H1 (cell line): Measurements from ENCODE around the gene OSCP1. TPM values are rescaled to one million over a fixed set of nuclear protein-coding genes. Genes with fewer than 3 reads are reported as not detected.

ENCODE experiments used
- CHD1 ChIP-seq: IDR thresholded peaks from 2 replicates; pipeline ENCODE4 v1.6.1; 2012; ENCODE audit warnings: low read depth, low read length, improper control_type of control experiment
- CHD7 ChIP-seq: fragments of 300-600 bp; sonication (generic); IDR thresholded peaks from 2 replicates; pipeline ENCODE4 v1.7.1; 2012; ENCODE audit warnings: low read length, moderate library complexity, mild to moderate bottlenecking, inconsistent platforms; ENCODE audit not compliant: insufficient replicate concordance
- EGR1 ChIP-seq: IDR thresholded peaks from 2 replicates; pipeline ENCODE4 v1.6.1; 2011; ENCODE audit warnings: low read depth, low read length, borderline replicate concordance
- HDAC6 ChIP-seq: IDR thresholded peaks from one replicate; pipeline ENCODE4 v1.7.1; 2012; ENCODE audit warnings: low read depth, mild to moderate bottlenecking, inconsistent platforms, low read length, moderate library complexity
- KDM4A ChIP-seq: IDR thresholded peaks from one replicate; pipeline ENCODE4 v1.7.1; 2012; ENCODE audit warnings: low read depth, mild to moderate bottlenecking, moderate library complexity, low read length, inconsistent platforms; ENCODE audit not compliant: severe bottlenecking
- RXRA ChIP-seq: IDR thresholded peaks from 2 replicates; pipeline ENCODE4 v1.6.1; 2011; ENCODE audit warnings: low read depth, mild to moderate bottlenecking, low read length, moderate library complexity; ENCODE audit not compliant: insufficient read depth
- SIN3A ChIP-seq, 2 experiments: IDR thresholded peaks in 1 of 2; conservative IDR thresholded peaks in 1 of 2; 2 replicates each; pipeline ENCODE4 v1.6.1; 2011 to 2012; ENCODE audit warnings: low read length in 2 of 2, improper control_type of control experiment in 1 of 2, low read depth in 1 of 2, mild to moderate bottlenecking in 1 of 2
- SP4 ChIP-seq: IDR thresholded peaks from 2 replicates; pipeline ENCODE4 v1.6.1; 2012; ENCODE audit warnings: low read length, inconsistent platforms
- TEAD4 ChIP-seq: IDR thresholded peaks from 2 replicates; pipeline ENCODE4 v1.6.1; 2012; ENCODE audit warnings: low read depth, low read length, inconsistent platforms, mixed read lengths
- polyA plus RNA-seq, 7 experiments: library from polyadenylated mRNA; depleted of rRNA in 3 of 7; stranded (reverse) in 5 of 7; unstranded in 2 of 7; fragments of >200 nt in 5 of 7; fragments of 200-250 nt in 2 of 7; gene quantifications; 1 replicate in 5 of 7; 2 replicates in 1 of 7; 4 replicates in 1 of 7; pipeline versions ENCODE4 v1.2.1 to v1.2.3, GENCODE V29; 2011 to 2013; ENCODE audit warnings: missing spikeins in 2 of 7, mixed read lengths in 2 of 7
- total RNA-seq: library from RNA; stranded (reverse); fragmentation: NEBNext Ultra II Directional; extraction: Animal tissue kit (Norgen Biotek cat#: 25700); gene quantifications from 2 replicates; pipeline ENCODE4 v1.2.1, GENCODE V29; 2021

The OSCP1 gene
- total and polyA plus RNA-seq, 2 of the 8 experiments (the other 6 are each of a cell fraction or from before 2014, with no cell fraction given), result 1.8 to 3.3 TPM

- TF ChIP-seq CHD7, result no peak
- TF ChIP-seq CHD1, result peak; percentile 54; the same call in 1 of the 2 replicates
- TF ChIP-seq KDM4A, result no peak
- 0 out of 2 replicates have a peak, but pooled peaks have one; percentile 71 for TF ChIP-seq SP4
- peak; percentile 5 to 80; a peak in 2 of 4 replicates for TF ChIP-seq SIN3A (conservative IDR thresholded peaks at IDR 0.05 in 1 of 2, IDR thresholded peaks at IDR 0.05 in 1 of 2; ENCODE audit: low read depth in 1 of 2, low read length in 2 of 2)
- TF ChIP-seq TEAD4, result no peak
- no peak for TF ChIP-seq RXRA
- TF ChIP-seq HDAC6, result no peak
- no peak for TF ChIP-seq EGR1
These were observed 63.7 kb downstream of the OSCP1 start (continued) for GRCh38 chr1:36386265-36387140.
